ENCODE results near the gene FOXC2. TPM values are rescaled to one million over a fixed set of nuclear protein-coding genes. Genes with fewer than 3 reads are reported as not detected.

Gene FOXC2
- total RNA-seq, 2 donors from 2014 or later: 11.9 to 12.2 TPM

GRCh38 chr16:86549076-86549892, 17.3 kb upstream of the FOXC2 start:
- DNase-seq (ENCODE audit: low spot score): peak; percentile 58
- intact Hi-C loops (cut with DNase I): no loop called here

GRCh38 chr16:86549893-86550190, 16.8 kb upstream of the FOXC2 start:
- DNase-seq (ENCODE audit: low spot score): peak; percentile 34
- intact Hi-C loops (cut with DNase I): no loop called here

- no peak for DNase-seq (ENCODE audit: low spot score)
- intact Hi-C loops (cut with DNase I): no loop called here
Observed at GRCh38 chr16:86550281-86550680, 16.3 kb upstream of the FOXC2 start.

- DNase-seq (ENCODE audit: low spot score): no peak
Observed at GRCh38 chr16:86553356-86553755, 13.3 kb upstream of the FOXC2 start.

GRCh38 chr16:86554599-86554916, 12.1 kb upstream of the FOXC2 start:
- intact Hi-C loops (cut with DNase I): no loop called here

More at GRCh38 chr16:86553356-86553755, 13.3 kb upstream of the FOXC2 start:
- intact Hi-C loops (cut with DNase I): no loop called here

GRCh38 chr16:86554917-86555703, 11.5 kb upstream of the FOXC2 start, which contains the start of gene MTHFSD:
Gene MTHFSD, minus strand, starts transcription at chr16:86555235. Its CDS starts 51 bp downstream, at chr16:86555184.
- intact Hi-C loops (cut with DNase I): no loop called here
- peak; percentile 99 for DNase-seq (ENCODE audit: low spot score)

More at GRCh38 chr16:86554599-86554916, 12.1 kb upstream of the FOXC2 start:
- DNase-seq (ENCODE audit: low spot score): no peak

GRCh38 chr16:86555704-86556075, 10.9 kb upstream of the FOXC2 start:
- intact Hi-C loops (cut with DNase I): no loop called here
- DNase-seq (ENCODE audit: low spot score): no peak

- DNase-seq (ENCODE audit: low spot score): no peak
- intact Hi-C loops (cut with DNase I): no loop called here
Observed at GRCh38 chr16:86556576-86556975, 10.1 kb upstream of the FOXC2 start.

GRCh38 chr16:86557587-86557986, 9.0 kb upstream of the FOXC2 start:
- DNase-seq (ENCODE audit: low spot score): no peak
- intact Hi-C loops (cut with DNase I): no loop called here

GRCh38 chr16:86558355-86559193, 8.1 kb upstream of the FOXC2 start:
- intact Hi-C loops (cut with DNase I): no loop called here
- DNase-seq (ENCODE audit: low spot score): no peak

GRCh38 chr16:86559802-86560305, 6.8 kb upstream of the FOXC2 start:
- intact Hi-C loops (cut with DNase I): loop anchor here in 1 of 2 donors (5.0 kb wide), 1 partner anchor 717 kb away; no protein-coding TSS in a partner anchor
- no peak for DNase-seq (ENCODE audit: low spot score)

GRCh38 chr16:86562356-86562755, 4.3 kb upstream of the FOXC2 start:
- DNase-seq (ENCODE audit: low spot score): no peak
- intact Hi-C loops (cut with DNase I): loop anchor here in 1 of 2 donors (5.0 kb wide), 1 partner anchor 715 kb away; no protein-coding TSS in a partner anchor

GRCh38 chr16:86563469-86564345, 2.9 kb upstream of the FOXC2 start:
- DNase-seq (ENCODE audit: low spot score): peak; percentile 96
- intact Hi-C loops (cut with DNase I): loop anchor here (2.0 to 5.0 kb wide), 3 partner anchors 497 to 715 kb away; no protein-coding TSS in a partner anchor

- no peak for DNase-seq (ENCODE audit: low spot score)
- intact Hi-C loops (cut with DNase I): loop anchor here (2.0 to 5.0 kb wide), 3 partner anchors 496 to 714 kb away; no protein-coding TSS in a partner anchor
Observed at GRCh38 chr16:86565181-86565631, 1.4 kb upstream of the FOXC2 start.

GRCh38 chr16:86565644-86566511, 751 bp upstream of the FOXC2 start:
- intact Hi-C loops (cut with DNase I): loop anchor here (2.0 to 5.0 kb wide), 3 partner anchors 495 to 713 kb away; no protein-coding TSS in a partner anchor

GRCh38 chr16:86566966-86567700, 504 bp downstream of the FOXC2 start:
- intact Hi-C loops (cut with DNase I): loop anchor here in 1 of 2 donors (5.0 kb wide), 1 partner anchor 635 kb away; no protein-coding TSS in a partner anchor
- DNase-seq (ENCODE audit: low spot score): peak; percentile 85

More at GRCh38 chr16:86565644-86566511, 751 bp upstream of the FOXC2 start:
- DNase-seq (ENCODE audit: low spot score): no peak
